ENCODE results near the gene RALGPS2. TPM values are rescaled to one million over a fixed set of nuclear protein-coding genes. Genes with fewer than 3 reads are reported as not detected.

Gene RALGPS2
- total and polyA plus RNA-seq, 2 experiments from 2014 or later: 18.1 to 49.6 TPM

DNA sequence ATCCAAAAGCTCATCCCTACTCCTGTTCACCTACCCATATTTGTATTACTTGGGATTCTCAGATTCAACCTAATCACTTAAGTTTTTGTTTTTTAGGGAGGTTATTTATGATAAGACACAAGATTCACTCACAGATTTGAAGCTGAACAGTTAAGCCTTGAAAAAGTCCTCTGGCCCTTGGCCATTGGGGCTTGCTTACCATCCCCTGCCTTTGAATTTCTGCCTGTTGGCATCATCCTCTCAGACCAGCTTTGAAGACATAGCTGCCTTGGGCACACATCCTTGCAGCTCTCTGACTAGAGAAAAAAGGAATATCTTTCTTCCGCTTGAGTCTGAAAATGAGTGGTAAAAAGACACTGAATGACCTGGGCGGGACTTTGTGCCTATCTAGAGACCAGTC is 41.8 kb upstream of the RALGPS2 start:
- Histone ChIP-seq H3K27ac (no peak overlapping the region), H3K4me1 (ENCODE audit: insufficient read depth) (peaks cover 49% of the 10 kb centered on the region), H3K4me3 (no peak overlapping the region), H3K27me3 (replicated peaks; ENCODE audit: insufficient read depth) (no peaks in the 10 kb centered on the region), H2AFZ (no peak overlapping the region), H3F3A (ENCODE audit: insufficient read depth) (no peaks in the 10 kb centered on the region), H3K79me2 (ENCODE audit: insufficient read depth) (no peaks in the 10 kb centered on the region), H3K9ac (no peak overlapping the region), H3K9me3 (ENCODE audit: low read depth) (no peaks in the 10 kb centered on the region), H3K4me2 (ENCODE audit: unreplicated experiment) (no peak overlapping the region), H3K36me3 (ENCODE audit: low read depth) (no peaks in the 10 kb centered on the region), H3K9me2 (ENCODE audit: insufficient read depth) (no peaks in the 10 kb centered on the region), H4K20me1 (ENCODE audit: insufficient read depth) (no peaks in the 10 kb centered on the region)
- in situ Hi-C loops (cut with MboI): no loop called here
- WGBS, 2 experiments (ENCODE audit: low coverage in 1 of 2, low lambda C conversion rate in 2 of 2, missing lambda C conversion rate in 2 of 2): 97 to 100% methylated on average over 2 of the region's 2 CpGs
- TF ChIP-seq EZH2 (IDR thresholded peaks at IDR 0.05; ENCODE audit: insufficient read depth, poor library complexity, severe bottlenecking): no peak
- TF ChIP-seq EZH2phosphoT487 (IDR thresholded peaks at IDR 0.05; ENCODE audit: insufficient read depth, low read depth): no peak
- peak; percentile 16 for DNase-seq

DNA sequence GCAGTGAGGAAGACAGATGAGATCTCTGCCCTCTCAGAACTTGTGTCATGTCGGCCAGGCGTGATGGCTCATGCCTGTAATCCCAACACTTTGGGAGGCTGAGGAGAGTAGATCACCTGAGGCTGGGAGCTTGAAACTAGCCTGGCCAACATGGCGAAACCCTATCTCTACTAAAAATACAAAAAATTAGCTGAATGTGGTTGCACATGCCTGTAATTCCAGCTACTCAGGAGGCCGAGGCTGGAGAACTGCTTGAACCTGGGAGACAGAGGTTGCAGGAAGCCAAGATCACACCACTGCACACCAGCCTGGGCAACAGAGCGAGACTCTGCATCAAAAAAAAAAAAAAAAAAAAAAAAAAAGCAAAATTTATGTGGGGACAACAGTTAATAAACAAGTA is 40.9 kb upstream of the RALGPS2 start:
- no peaks in the 10 kb centered on the region for H3K9me2 ChIP-seq (ENCODE audit: insufficient read depth)
- H3K27me3 ChIP-seq (replicated peaks; ENCODE audit: insufficient read depth): no peaks in the 10 kb centered on the region
- WGBS, 2 experiments (ENCODE audit: low coverage in 1 of 2, low lambda C conversion rate in 2 of 2, missing lambda C conversion rate in 2 of 2): 75 to 76% methylated on average over 5 of the region's 5 CpGs
- H3K4me3 ChIP-seq: no peak overlapping the region
- TF ChIP-seq EZH2phosphoT487 (IDR thresholded peaks at IDR 0.05; ENCODE audit: insufficient read depth, low read depth) (no peak), EZH2 (IDR thresholded peaks at IDR 0.05; ENCODE audit: insufficient read depth, poor library complexity, severe bottlenecking) (no peak)
- H3K36me3 ChIP-seq (ENCODE audit: low read depth): no peaks in the 10 kb centered on the region
- H2AFZ ChIP-seq: no peak overlapping the region
- no peaks in the 10 kb centered on the region for H3F3A ChIP-seq (ENCODE audit: insufficient read depth)
- in situ Hi-C loops (cut with MboI): no loop called here
- H3K79me2 ChIP-seq (ENCODE audit: insufficient read depth): no peaks in the 10 kb centered on the region
- H3K4me2 ChIP-seq (ENCODE audit: unreplicated experiment): peak overlapping the region; percentile 52
- no peak for DNase-seq
- no peaks in the 10 kb centered on the region for H4K20me1 ChIP-seq (ENCODE audit: insufficient read depth)
- H3K27ac ChIP-seq: peak overlapping the region; percentile 54
- no peak overlapping the region for H3K9ac ChIP-seq
- H3K9me3 ChIP-seq (ENCODE audit: low read depth): no peaks in the 10 kb centered on the region
- peaks cover 50% of the 10 kb centered on the region for H3K4me1 ChIP-seq (ENCODE audit: insufficient read depth)

DNA sequence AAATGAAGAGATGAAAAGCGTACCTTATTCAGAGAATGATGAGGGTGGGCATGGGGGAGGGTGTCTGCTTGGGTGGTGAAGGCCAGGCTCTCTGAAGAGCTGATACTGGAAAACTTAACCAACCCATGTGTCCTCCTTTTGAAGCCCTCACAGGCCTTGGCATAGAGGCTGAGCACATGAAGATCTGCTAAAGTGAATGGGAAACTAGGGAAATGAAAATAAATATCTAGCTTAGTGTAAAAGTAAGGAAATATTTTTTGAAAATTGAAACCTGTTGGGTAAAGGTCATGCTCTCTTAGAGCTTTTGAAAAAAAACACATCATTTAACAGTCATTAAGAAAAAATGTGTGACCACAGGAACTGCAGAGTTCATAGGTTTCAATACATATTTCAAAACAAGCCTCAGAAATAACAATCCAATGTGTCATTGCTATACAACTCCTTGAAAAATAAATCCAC is 40.5 kb upstream of the RALGPS2 start:
- no peak for TF ChIP-seq EZH2 (IDR thresholded peaks at IDR 0.05; ENCODE audit: insufficient read depth, poor library complexity, severe bottlenecking)
- peak; percentile 79; the same call in 1 of the 2 replicates for TF ChIP-seq EZH2phosphoT487 (IDR thresholded peaks at IDR 0.05; ENCODE audit: insufficient read depth, low read depth)
- Histone ChIP-seq H3K36me3 (ENCODE audit: low read depth) (no peaks in the 10 kb centered on the region), H2AFZ (no peak overlapping the region), H4K20me1 (ENCODE audit: insufficient read depth) (no peaks in the 10 kb centered on the region), H3K27me3 (replicated peaks; ENCODE audit: insufficient read depth) (no peaks in the 10 kb centered on the region), H3K9me2 (ENCODE audit: insufficient read depth) (no peaks in the 10 kb centered on the region), H3K9ac (no peak overlapping the region), H3K27ac (peak overlapping the region; percentile 54), H3K4me3 (0 out of 2 replicates have a peak overlapping the region, but pooled peaks have one; percentile 30), H3K4me1 (ENCODE audit: insufficient read depth) (peaks cover 50% of the 10 kb centered on the region), H3K9me3 (ENCODE audit: low read depth) (no peaks in the 10 kb centered on the region), H3K79me2 (ENCODE audit: insufficient read depth) (no peaks in the 10 kb centered on the region), H3K4me2 (ENCODE audit: unreplicated experiment) (peak overlapping the region; percentile 52), H3F3A (ENCODE audit: insufficient read depth) (no peaks in the 10 kb centered on the region)
- DNase-seq: peak; percentile 91
- WGBS, 2 experiments (ENCODE audit: low coverage in 1 of 2, low lambda C conversion rate in 2 of 2, missing lambda C conversion rate in 2 of 2): 94 to 100% methylated on average over 1 of the region's 1 CpG
- in situ Hi-C loops (cut with MboI): no loop called here

DNA sequence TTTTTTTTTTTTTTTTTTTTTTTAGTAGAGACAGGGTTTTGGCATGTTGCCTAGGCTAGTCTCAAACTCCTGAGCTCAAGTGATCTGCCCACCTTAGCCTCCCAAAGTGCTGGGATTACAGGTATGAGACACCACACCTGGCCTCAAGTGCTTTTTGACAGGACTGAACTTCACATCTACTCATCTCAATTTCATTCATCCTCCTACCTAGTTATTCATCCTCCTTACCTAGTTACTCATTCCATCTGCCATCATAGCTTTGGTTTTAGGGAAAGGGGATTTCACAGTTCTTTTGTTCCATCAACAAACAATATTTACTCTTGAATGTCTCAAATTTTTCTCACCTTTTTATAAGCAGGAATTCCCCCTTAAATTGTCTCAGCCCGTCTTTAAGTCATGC is 38.6 kb upstream of the RALGPS2 start:
- H3K9me3 ChIP-seq (ENCODE audit: low read depth): no peaks in the 10 kb centered on the region
- no peaks in the 10 kb centered on the region for H3K79me2 ChIP-seq (ENCODE audit: insufficient read depth)
- no peaks in the 10 kb centered on the region for H3K9me2 ChIP-seq (ENCODE audit: insufficient read depth)
- H3K4me3 ChIP-seq: no peak overlapping the region
- H3K9ac ChIP-seq: no peak overlapping the region
- H3F3A ChIP-seq (ENCODE audit: insufficient read depth): no peaks in the 10 kb centered on the region
- in situ Hi-C loops (cut with MboI): no loop called here
- no peaks in the 10 kb centered on the region for H3K27me3 ChIP-seq (replicated peaks; ENCODE audit: insufficient read depth)
- DNase-seq: no peak
- no peak overlapping the region for H2AFZ ChIP-seq
- H3K27ac ChIP-seq: no peak overlapping the region
- peaks cover 50% of the 10 kb centered on the region for H3K4me1 ChIP-seq (ENCODE audit: insufficient read depth)
- no peak for TF ChIP-seq EZH2phosphoT487 (IDR thresholded peaks at IDR 0.05; ENCODE audit: insufficient read depth, low read depth)
- no peak for TF ChIP-seq EZH2 (IDR thresholded peaks at IDR 0.05; ENCODE audit: insufficient read depth, poor library complexity, severe bottlenecking)
- H3K36me3 ChIP-seq (ENCODE audit: low read depth): no peaks in the 10 kb centered on the region
- no peaks in the 10 kb centered on the region for H4K20me1 ChIP-seq (ENCODE audit: insufficient read depth)
- WGBS, 2 experiments (ENCODE audit: low coverage in 1 of 2, low lambda C conversion rate in 2 of 2, missing lambda C conversion rate in 2 of 2): 100% methylated on average over 1 of the region's 1 CpG
- H3K4me2 ChIP-seq (ENCODE audit: unreplicated experiment): no peak overlapping the region

DNA sequence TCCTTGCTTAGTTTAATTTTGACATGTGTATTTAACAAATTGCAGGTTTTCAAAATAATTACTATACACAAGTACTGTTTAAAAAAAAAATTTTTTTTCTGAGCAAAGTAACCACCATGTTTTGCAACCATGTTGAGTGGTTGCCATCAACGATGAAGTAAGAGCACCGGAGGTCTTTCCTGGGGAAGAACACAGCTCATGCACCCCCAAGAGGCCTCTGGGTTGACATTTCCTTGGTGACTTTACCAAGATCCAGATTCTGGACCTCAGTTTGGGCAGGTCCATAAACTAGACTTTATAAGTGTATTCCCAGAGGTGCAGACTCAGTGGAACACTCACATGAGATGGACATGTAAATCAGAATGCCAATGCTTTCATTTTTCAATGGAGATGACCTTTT is 36.8 kb upstream of the RALGPS2 start:
- Histone ChIP-seq H3K4me2 (ENCODE audit: unreplicated experiment) (no peak overlapping the region), H3K9me3 (ENCODE audit: low read depth) (no peaks in the 10 kb centered on the region), H3F3A (ENCODE audit: insufficient read depth) (no peaks in the 10 kb centered on the region), H3K9ac (no peak overlapping the region), H3K27ac (no peak overlapping the region), H4K20me1 (ENCODE audit: insufficient read depth) (no peaks in the 10 kb centered on the region), H3K9me2 (ENCODE audit: insufficient read depth) (no peaks in the 10 kb centered on the region), H3K27me3 (replicated peaks; ENCODE audit: insufficient read depth) (no peaks in the 10 kb centered on the region), H3K4me1 (ENCODE audit: insufficient read depth) (peaks cover 36% of the 10 kb centered on the region), H2AFZ (no peak overlapping the region), H3K36me3 (ENCODE audit: low read depth) (no peaks in the 10 kb centered on the region), H3K79me2 (ENCODE audit: insufficient read depth) (no peaks in the 10 kb centered on the region), H3K4me3 (no peak overlapping the region)
- in situ Hi-C loops (cut with MboI): no loop called here
- peak; percentile 34 for DNase-seq
- TF ChIP-seq EZH2phosphoT487 (IDR thresholded peaks at IDR 0.05; ENCODE audit: insufficient read depth, low read depth) (no peak), EZH2 (IDR thresholded peaks at IDR 0.05; ENCODE audit: insufficient read depth, poor library complexity, severe bottlenecking) (no peak)
- WGBS, 2 experiments (ENCODE audit: low coverage in 1 of 2, low lambda C conversion rate in 2 of 2, missing lambda C conversion rate in 2 of 2): 45 to 47% methylated on average over 2 of the region's 2 CpGs
